DOHH2 (cell line): Measurements from ENCODE around the gene SENP8.

Experiments
- H3F3A ChIP-seq: fragments of 200-600 bp; sonication (generic), shearing (Covaris generic); 2 replicates; pipeline ENCODE4 v1.6.0; 2016; ENCODE audit warnings: antibody characterized with exemption, mild to moderate bottlenecking; ENCODE audit not compliant: control insufficient read depth, insufficient read depth
- H3K27ac ChIP-seq: fragments of 200-600 bp; sonication (generic); 2 replicates; pipeline ENCODE4 v1.5.1; 2014; ENCODE audit warnings: low read depth, mild to moderate bottlenecking, low read length, moderate library complexity
- H3K27me3 ChIP-seq: fragments of 200-600 bp; sonication (generic); 2 replicates; pipeline ENCODE4 v1.6.1; 2014; ENCODE audit warnings: mild to moderate bottlenecking, low read length, mixed read lengths; ENCODE audit not compliant: control insufficient read depth
- H3K36me3 ChIP-seq: fragments of 200-600 bp; sonication (generic); 2 replicates; pipeline ENCODE4 v1.6.1; 2014; ENCODE audit warnings: mild to moderate bottlenecking, low read length, moderate library complexity, mixed read lengths; ENCODE audit not compliant: control insufficient read depth
- H3K4me1 ChIP-seq: fragments of 200-600 bp; sonication (generic); 2 replicates; pipeline ENCODE4 v1.6.1; 2014; ENCODE audit warnings: mild to moderate bottlenecking, low read length, mixed read lengths; ENCODE audit not compliant: control insufficient read depth
- H3K4me2 ChIP-seq: fragments of 200-600 bp; sonication (generic); 2 replicates; pipeline ENCODE4 v1.6.0; 2014; ENCODE audit warnings: mild to moderate bottlenecking, low read length, moderate library complexity
- H3K4me3 ChIP-seq: fragments of 200-600 bp; sonication (generic); 2 replicates; pipeline ENCODE4 v1.5.1; 2014; ENCODE audit warnings: mild to moderate bottlenecking, low read length, mixed read lengths
- H3K79me2 ChIP-seq: fragments of 200-600 bp; sonication (generic); 2 replicates; pipeline ENCODE4 v1.6.1; 2014; ENCODE audit warnings: mild to moderate bottlenecking, low read length, mixed read lengths; ENCODE audit not compliant: control insufficient read depth
- H3K9me2 ChIP-seq: fragments of 200-600 bp; sonication (generic); replicated peaks from 2 replicates; pipeline ENCODE4 v1.6.1; 2014; ENCODE audit warnings: mild to moderate bottlenecking, low read length, mixed read lengths; ENCODE audit not compliant: control insufficient read depth
- H3K9me3 ChIP-seq: fragments of 200-600 bp; sonication (generic); 2 replicates; pipeline ENCODE4 v1.6.1; 2014; ENCODE audit warnings: antibody characterized with exemption, low read length, mixed read lengths; ENCODE audit not compliant: control insufficient read depth, insufficient read depth
- H4K20me1 ChIP-seq: fragments of 200-600 bp; sonication (generic); 2 replicates; pipeline ENCODE4 v1.6.0; 2014; ENCODE audit warnings: low read depth, mild to moderate bottlenecking, antibody characterized with exemption, low read length, moderate library complexity; ENCODE audit not compliant: control insufficient read depth, insufficient read depth
- CTCF ChIP-seq: fragments of 200-600 bp; sonication (generic); IDR thresholded peaks from one replicate; pipeline ENCODE4 v1.5.1; 2014; ENCODE audit warnings: antibody characterized with exemption, mild to moderate bottlenecking, low read depth, low read length; ENCODE audit not compliant: poor library complexity, severe bottlenecking
- EZH2phosphoT487 ChIP-seq: fragments of 200-600 bp; sonication (generic); IDR thresholded peaks from 2 replicates; pipeline ENCODE4 v1.6.1; 2017; ENCODE audit warnings: borderline replicate concordance, mild to moderate bottlenecking, antibody characterized with exemption, low read length, moderate library complexity, mixed read lengths

SENP8 gene

GRCh38 chr15:72130272-72130671 is 12.1 kb downstream of the SENP8 start:
- Histone ChIP-seq H3K27me3 (no peaks in the 10 kb centered on the region), H3K36me3 (no peaks in the 10 kb centered on the region), H3K27ac (no peak overlapping the region), H4K20me1 (no peaks in the 10 kb centered on the region), H3K9me3 (no peaks in the 10 kb centered on the region), H3K4me3 (no peak overlapping the region), H3K9me2 (no peaks in the 10 kb centered on the region), H3F3A (no peaks in the 10 kb centered on the region), H3K79me2 (no peaks in the 10 kb centered on the region), H3K4me1 (peaks cover 28% of the 10 kb centered on the region), H3K4me2 (no peak overlapping the region)
- no peak for TF ChIP-seq EZH2phosphoT487
- TF ChIP-seq CTCF: no peak

DNA sequence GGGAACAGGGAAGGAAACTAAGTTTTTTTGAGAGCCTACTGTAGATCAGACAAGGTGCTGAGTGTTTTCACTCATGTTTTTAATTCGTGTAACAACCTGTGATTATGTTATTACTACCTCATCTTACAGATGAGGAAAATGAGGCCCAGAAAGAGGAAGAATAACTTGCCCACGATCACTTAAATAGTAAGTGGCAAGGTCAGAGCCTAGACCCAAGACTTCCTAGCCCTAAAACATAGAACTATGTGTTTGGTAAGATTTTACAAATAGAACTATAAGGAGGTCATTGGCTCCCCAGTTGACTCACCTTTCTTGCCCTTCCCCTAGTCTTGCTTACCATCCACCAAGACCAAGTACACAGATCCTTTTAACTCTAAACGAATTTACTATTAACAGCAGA is 13.7 kb downstream of the SENP8 start:
- Histone ChIP-seq H3K9me3 (no peaks in the 10 kb centered on the region), H3K27ac (peak overlapping the region; percentile 5; the same call in 1 of the 2 replicates), H3K4me1 (peaks cover 34% of the 10 kb centered on the region), H3K36me3 (no peaks in the 10 kb centered on the region), H3K9me2 (no peaks in the 10 kb centered on the region), H3K4me3 (peak overlapping the region; percentile 21), H3K79me2 (no peaks in the 10 kb centered on the region), H3K4me2 (peak overlapping the region; percentile 43), H3F3A (no peaks in the 10 kb centered on the region), H4K20me1 (no peaks in the 10 kb centered on the region), H3K27me3 (no peaks in the 10 kb centered on the region)
- TF ChIP-seq EZH2phosphoT487 (no peak), CTCF (no peak)

- H3K4me3 ChIP-seq: no peak overlapping the region
- no peaks in the 10 kb centered on the region for H3K9me2 ChIP-seq
- H3K4me2 ChIP-seq: no peak overlapping the region
- H4K20me1 ChIP-seq: no peaks in the 10 kb centered on the region
- no peaks in the 10 kb centered on the region for H3K9me3 ChIP-seq
- no peaks in the 10 kb centered on the region for H3K27me3 ChIP-seq
- H3K4me1 ChIP-seq: peaks cover 29% of the 10 kb centered on the region
- no peaks in the 10 kb centered on the region for H3K36me3 ChIP-seq
- H3K27ac ChIP-seq: no peak overlapping the region
- no peaks in the 10 kb centered on the region for H3F3A ChIP-seq
- H3K79me2 ChIP-seq: no peaks in the 10 kb centered on the region
- TF ChIP-seq CTCF (no peak), EZH2phosphoT487 (no peak)
These were observed 15.0 kb downstream of the SENP8 start for GRCh38 chr15:72133211-72133610.

GRCh38 chr15:72135719-72136118 is 17.5 kb downstream of the SENP8 start:
- Histone ChIP-seq H3K27me3 (no peaks in the 10 kb centered on the region), H3K36me3 (no peaks in the 10 kb centered on the region; the same call in 1 of the 2 replicates), H3K4me3 (no peak overlapping the region), H3F3A (no peaks in the 10 kb centered on the region), H3K79me2 (no peaks in the 10 kb centered on the region), H3K4me2 (no peak overlapping the region), H3K27ac (no peak overlapping the region), H3K4me1 (peaks cover 31% of the 10 kb centered on the region), H3K9me3 (no peaks in the 10 kb centered on the region), H4K20me1 (no peaks in the 10 kb centered on the region), H3K9me2 (no peaks in the 10 kb centered on the region)
- TF ChIP-seq EZH2phosphoT487 (no peak), CTCF (no peak)
